NCI-H2227 (cell line): ENCODE results near the gene PHF12.
"Not testable (repeated sequence)": the region's sequence is repeated elsewhere in the genome, so short reads cannot be mapped to it uniquely, and the experiment has no call there.

ENCODE experiments used
- DNase-seq: peaks from one replicate; lab custom pipeline; 2025; ENCODE audit not compliant: unreplicated experiment; lab: John Stamatoyannopoulos, UW

PHF12 gene

GRCh38 chr17:28885951-28886350 lies 65.4 kb downstream of the PHF12 start:
- DNase-seq, result no peak

DNA sequence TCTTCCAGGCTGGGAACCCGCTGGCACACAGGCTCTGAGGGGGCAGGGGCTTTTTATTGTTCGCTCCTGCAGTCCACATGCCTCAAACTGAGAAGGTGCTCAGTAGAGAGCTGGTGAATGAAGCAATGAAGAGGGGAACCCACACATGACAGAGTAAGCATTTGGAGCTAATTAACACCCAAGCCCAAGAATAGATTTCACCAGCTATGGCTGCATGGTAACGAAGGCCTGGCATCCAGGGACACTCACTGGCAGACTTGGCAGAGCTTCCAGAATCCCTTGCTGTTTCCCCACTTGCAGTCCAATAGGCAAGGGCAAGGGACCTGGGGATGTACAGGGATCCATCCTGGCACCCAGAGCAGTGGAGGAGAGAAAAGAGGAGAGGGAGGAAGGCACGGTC lies 66.0 kb downstream of the PHF12 start:
- DNase-seq, result no peak

DNA sequence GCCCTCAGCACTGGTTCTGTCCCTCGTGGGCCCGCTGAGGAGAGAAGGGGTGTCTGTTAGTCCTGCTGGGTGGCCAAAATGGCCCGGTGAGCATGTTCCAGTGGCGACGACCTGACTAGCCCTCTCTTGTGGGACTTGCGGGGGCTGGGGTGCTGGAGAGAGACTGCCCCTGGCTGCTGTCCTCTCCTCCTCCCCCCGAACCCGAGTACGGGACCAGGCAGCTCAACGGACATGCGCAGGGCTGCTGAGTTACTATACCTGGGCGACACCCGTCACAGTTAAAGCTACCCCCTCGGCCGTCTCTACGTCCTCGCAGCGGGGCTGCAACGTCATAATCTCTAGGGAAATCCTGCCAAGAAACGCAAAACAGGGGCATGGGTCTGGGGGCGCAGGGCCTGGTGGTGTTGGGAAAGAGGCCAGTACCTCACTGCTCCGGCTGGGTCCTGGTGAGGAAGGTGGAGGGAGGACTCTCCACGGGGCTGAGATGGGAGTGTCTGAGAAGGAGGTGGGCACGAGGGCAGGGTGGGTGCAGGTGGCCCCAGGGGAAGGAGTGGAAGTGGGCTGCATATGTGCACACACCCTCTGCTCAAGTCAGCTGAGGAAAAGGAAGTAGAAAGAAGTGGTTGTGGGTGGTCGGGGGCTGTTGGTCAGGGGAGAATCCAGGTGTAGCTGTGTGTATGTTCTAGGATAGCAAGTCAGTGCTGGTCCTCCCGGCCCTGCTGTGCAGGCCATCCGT lies 67.2 kb downstream of the PHF12 start:
- no peak for DNase-seq

- no peak for DNase-seq
Measured at GRCh38 chr17:28882154-28882895, 69.0 kb downstream of the PHF12 start.

- no peak for DNase-seq
Measured at GRCh38 chr17:28881533-28882056, 69.7 kb downstream of the PHF12 start.

DNA sequence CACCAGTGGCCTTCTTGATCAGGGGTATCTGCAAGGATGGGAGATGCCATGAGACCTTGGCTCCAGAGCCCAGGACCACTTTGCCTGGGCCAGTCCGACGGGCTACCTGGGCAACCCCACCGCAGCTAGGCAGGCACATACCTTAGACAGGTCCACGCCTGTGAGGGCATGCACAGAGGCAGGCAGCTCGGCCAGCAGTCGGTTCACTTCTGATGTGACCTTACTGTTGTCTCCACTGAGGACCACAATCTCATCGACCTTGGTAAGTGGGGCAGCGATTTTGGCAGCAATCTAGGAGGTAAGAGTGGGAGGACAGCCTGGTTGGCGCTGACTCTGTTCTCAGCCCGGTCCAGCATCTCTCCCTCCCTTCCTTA lies 70.8 kb downstream of the PHF12 start:
- no peak for DNase-seq

DNA sequence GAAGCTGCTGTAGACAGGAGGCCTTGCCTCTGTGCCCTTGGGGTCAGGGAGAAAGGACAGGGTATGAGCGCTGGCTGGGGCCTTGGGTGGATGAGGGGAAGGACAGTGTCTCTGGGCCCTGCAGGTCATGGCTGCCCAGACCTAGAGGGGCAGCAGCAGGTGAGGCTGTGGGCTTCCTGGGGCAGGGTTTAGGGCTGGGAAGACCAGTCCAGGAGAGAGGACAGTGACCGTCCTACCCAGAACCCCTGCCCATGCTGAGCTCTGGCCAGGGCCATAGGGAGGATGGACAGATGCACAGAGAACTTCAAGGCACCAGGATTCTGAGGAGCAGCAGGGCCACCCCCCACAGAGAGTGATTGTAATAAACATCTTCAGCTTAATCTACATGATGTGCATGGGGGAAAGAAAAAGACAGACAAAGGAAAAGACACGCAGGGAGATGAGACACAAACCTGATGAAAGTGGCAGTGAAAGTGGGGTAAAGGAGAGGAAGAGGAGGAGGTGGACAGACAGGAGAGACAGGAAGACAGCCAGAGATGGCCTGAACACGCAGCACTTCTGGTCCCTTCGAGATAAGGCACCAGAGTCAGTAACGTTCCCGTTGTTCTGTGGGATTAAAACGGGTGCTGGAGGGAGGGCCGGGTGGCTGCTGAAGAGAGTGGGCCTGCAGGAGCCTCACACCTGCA lies 71.3 kb downstream of the PHF12 start:
- DNase-seq, result no peak

- DNase-seq, result no peak
Measured at GRCh38 chr17:28878981-28879380, 72.3 kb downstream of the PHF12 start.

DNA sequence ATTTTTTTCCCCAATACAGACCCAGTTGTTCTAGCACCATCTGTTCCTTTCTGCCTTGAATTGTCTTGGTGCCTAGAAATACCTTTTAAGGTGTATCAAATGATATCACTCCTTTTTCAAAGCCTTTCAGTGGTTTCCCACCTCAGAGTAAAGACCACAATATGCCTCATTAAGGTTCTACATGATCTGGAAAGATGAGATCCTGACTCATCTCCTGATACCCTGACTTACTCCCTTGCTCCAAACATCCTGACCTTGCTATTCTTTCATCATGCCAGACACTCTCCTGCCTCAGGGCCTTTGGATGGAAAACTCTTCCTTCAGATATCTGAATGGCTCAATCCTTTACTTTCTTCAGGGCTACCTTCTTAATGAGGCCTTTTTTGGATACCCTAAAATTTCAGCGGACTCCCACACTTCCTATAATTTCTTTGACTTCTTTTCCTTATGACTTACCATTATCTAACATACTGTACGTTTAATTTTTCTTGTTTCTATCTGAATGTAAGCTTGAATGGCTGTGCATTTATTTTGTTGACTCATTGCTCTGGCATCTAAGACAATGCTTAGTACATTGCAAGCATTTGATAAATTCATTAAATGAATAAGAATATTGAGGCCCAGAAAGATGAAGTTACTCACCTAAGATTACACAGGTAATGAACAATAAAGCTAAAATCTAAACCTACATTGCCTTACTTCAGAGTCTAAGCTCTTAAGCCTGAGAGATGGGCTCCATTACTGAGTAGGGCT lies 73.0 kb downstream of the PHF12 start:
- DNase-seq, result no peak

- not testable (repeated sequence) for DNase-seq
Measured at GRCh38 chr17:28877150-28877711, 74.1 kb downstream of the PHF12 start.

- no peak for DNase-seq
Measured at GRCh38 chr17:28875848-28876550, 75.3 kb downstream of the PHF12 start.

- DNase-seq, result no peak
Measured at GRCh38 chr17:28874750-28875149, 76.6 kb downstream of the PHF12 start.

DNA sequence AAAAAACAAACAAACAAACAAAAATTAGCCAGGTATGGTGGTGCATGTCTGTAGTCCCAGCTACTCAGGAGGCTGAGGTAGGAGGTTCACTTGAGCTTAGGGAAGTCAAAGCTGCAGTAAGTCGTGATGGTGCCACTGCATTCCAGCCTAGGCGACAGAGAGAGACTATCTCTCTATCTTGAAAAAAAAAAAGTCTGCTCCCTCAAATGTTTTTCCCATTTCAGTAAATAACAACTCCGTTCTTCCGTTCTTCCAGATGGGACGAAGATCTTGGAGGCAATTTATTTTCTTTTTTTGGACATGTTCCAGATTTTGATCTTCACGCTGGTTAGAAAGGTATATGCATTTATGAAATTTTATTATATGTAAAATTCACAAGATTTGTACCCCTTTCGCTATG lies 77.5 kb downstream of the PHF12 start:
- DNase-seq, result no peak

GRCh38 chr17:28871056-28871579 lies 80.2 kb downstream of the PHF12 start:
- DNase-seq, result no peak

- no peak for DNase-seq
Measured at GRCh38 chr17:28867276-28867675, 84.0 kb downstream of the PHF12 start.

DNA sequence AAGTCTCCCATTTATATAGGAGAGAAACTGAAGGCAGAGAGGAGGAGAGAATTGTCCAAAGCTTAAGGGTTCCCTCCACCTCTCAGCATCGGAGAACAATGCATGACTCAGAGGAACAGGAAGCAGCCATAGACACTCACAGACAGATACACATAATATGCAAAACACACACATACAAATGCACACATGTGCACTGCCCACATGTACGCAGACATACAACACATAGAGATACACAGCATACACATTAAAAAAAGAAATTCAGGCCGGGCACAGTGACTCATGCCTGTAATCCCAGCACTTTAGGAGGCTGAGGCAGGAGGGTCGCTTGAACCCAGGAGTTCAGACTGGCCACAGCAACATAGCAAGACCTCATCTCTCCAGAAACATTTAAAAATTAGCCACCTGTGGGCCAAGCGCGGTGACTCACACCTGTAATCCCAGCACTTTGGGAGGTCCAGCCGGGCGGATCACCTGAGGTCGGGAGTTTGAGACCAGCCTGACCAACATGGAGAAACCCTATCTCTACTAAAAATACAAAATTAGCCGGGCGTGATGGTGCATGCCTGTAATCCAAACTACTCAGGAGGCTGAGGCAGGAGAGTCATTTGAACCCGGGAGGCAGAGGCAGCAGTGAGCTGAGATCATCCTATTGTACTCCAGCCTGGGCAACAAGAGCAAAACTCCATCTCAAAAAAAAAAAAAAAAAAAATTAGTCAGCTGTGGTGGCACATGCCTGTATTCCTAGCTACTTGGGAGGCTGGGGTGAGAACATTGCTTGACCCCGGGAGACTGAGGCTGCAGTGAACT lies 85.2 kb downstream of the PHF12 start:
- DNase-seq, result no peak

- DNase-seq, result no peak
Measured at GRCh38 chr17:28864991-28865849, 86.1 kb downstream of the PHF12 start.

DNA sequence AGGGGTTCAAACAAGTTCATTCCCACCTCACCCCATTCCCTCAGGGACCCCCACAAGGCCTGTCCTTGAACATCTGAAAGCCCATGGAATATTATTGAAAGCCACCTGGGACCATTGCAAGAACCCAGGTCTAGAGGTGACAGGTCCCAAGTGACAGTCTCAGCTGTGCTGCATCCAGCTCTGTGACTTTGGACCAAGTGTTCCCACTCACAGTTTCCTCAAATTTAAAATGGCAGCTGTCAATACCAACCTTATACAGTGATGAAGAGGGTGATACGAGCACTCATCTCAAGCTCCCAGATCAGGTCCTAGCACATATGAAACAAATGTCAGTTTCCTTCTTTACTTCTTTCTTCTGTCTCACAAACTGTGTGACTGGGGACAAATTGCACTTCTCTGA lies 87.4 kb downstream of the PHF12 start:
- no peak for DNase-seq
